Right kidney (tissue), 1 donor: Measurements from ENCODE around the gene KCNK13.
"Not testable (repeated sequence)": the region's sequence is repeated elsewhere in the genome, so short reads cannot be mapped to it uniquely, and the experiment has no call there.

Source experiments
- DNase-seq: peaks from one replicate; pipeline ENCODE4 v3.0.0-alpha.2; 2016

Gene KCNK13

GRCh38 chr14:90193925-90194324 lies 132.1 kb downstream of the KCNK13 start:
- DNase-seq = no peak

- DNase-seq = no peak
Observed at GRCh38 chr14:90194706-90195105, 132.9 kb downstream of the KCNK13 start.

- no peak for DNase-seq
Observed at GRCh38 chr14:90198541-90199060, 136.8 kb downstream of the KCNK13 start.

GRCh38 chr14:90200546-90200945 lies 138.8 kb downstream of the KCNK13 start:
- DNase-seq = not testable (repeated sequence)

GRCh38 chr14:90201344-90201743 lies 139.6 kb downstream of the KCNK13 start:
- DNase-seq = no peak

- no peak for DNase-seq
Observed at GRCh38 chr14:90204516-90204915, 142.7 kb downstream of the KCNK13 start.

GRCh38 chr14:90213099-90213748 lies 151.4 kb downstream of the KCNK13 start:
- DNase-seq = no peak

GRCh38 chr14:90228478-90228877 lies 166.7 kb downstream of the KCNK13 start:
- DNase-seq = no peak

- not testable (repeated sequence) for DNase-seq
Observed at GRCh38 chr14:90229942-90230341, 168.1 kb downstream of the KCNK13 start.
